Embryonic facial prominence (tissue), 1 donor: ENCODE measurements around the gene ATG16L1.

Source experiments
- DNase-seq: peaks from one replicate; pipeline ENCODE4 v3.0.0-alpha.2; 2016; ENCODE audit errors: extremely low spot score

The ATG16L1 gene

DNA sequence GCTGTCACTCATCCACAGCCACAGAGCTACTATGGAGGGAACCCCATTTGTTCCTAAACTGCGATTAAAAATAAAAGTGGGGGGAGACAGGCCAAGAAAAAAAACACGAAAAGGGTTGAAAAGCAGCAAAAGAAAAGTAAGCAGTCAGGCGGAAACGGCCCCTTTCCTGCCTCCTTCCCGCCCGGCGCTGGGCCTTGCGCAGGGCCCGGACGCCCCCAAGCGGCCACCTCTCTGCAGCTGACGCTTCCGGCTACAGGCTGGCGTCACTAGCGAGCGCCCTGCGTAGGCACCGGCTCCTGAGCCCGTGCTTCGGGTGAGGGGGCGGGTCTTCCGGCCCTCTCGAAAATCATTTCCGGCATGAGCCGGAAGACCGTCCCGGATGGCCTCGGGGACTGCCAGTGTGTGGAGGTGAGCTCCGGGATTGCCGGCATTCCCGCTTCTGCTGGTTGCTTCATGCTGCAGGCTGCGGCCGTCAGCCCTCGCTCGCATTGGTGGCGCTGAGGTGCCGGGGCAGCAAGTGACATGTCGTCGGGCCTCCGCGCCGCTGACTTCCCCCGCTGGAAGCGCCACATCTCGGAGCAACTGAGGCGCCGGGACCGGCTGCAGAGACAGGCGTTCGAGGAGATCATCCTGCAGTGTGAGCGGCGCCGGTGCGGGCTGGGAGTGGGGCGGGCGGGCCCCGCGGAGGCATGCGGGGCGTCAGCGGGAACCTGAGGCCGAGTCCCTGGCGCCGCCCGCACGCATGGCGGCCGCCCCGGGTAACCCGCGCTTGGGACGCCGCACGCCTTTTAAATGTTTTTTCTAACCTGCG is at the start of gene ATG16L1:
TSS of gene ATG16L1 (plus strand) at position 368 of the 811 bp plus-strand sequence. CDS start at position 523, 155 bp downstream.
- DNase-seq = peak; percentile 90

DNA sequence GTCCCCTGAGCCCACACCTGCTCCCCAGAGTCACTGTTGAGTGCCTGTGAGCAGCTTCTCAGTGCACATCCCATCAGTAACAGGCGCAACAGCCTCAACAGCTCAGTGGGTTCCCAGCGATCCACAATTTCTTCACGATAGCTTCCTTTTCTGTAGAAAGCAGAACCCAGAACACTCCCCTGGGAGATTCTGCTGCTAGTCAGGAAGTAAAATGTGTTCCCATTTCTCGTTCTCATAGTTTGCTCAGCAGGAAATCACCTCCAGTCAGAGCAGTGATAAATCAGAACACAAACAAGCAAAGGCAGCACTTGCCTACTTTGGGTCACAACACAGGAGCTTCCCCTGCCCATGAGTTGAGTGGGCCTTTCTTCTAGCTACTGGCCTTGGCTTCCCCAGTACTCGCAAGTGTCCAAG is 48.9 kb upstream of the ATG16L1 start:
- DNase-seq = no peak

- no peak for DNase-seq
These were observed 48.4 kb upstream of the ATG16L1 start for GRCh38 chr2:233203060-233203459.

DNA sequence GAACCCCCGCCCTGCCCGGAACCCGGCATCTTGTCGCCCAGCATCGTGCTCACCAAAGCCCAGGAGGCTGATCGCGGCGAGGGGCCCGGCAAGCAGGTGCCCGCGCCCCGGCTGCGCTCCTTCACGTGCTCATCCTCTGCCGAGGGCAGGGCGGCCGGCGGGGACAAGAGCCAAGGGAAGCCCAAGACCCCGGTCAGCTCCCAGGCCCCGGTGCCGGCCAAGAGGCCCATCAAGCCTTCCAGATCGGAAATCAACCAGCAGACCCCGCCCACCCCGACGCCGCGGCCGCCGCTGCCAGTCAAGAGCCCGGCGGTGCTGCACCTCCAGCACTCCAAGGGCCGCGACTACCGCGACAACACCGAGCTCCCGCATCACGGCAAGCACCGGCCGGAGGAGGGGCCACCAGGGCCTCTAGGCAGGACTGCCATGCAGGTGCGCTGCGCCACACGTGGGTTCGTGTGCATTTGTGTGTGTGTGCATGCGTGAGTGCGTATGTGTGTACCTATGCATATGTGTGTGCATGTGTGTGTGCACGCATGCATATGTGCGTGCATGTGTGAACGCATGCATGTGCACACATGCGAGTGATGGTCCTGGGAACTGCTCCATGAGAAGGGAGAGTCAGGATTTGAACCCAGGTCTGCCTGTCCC is 47.1 kb upstream of the ATG16L1 start:
- no peak for DNase-seq

DNA sequence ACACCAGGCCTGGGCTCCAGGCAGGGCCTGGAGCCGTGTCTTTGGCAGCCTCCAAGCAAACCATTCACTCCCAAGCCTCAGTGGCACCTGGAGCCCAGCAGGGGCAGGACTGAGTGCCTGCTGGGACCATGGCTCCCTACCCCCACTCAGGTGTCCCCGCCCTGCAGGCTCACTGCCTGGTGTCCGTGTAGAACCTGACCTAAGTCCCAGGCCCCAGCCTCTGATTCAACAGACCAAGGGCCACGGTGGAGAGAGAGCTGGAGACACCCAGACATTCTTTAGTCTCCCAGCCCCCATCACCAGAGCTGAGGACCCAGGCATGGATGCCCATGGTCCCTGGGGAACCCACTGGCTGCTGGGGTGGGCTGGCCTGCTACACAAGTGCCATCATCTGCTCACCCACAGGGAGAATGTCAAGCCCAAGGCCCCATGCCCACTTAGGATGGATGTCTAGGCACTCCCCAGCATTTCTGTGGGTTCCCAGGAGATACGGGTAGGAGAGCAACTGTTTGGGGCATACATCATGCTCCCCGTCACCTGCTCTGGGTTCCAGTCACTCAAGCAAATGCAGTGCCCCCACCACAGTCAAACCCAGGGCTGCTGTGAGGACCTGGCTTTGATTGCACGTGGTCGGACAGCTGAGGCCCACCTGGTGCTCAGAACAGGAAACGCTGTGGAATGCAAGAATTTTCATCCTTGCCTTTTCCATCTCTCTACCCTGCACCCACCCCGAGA is 42.9 kb upstream of the ATG16L1 start:
- DNase-seq = no peak

DNA sequence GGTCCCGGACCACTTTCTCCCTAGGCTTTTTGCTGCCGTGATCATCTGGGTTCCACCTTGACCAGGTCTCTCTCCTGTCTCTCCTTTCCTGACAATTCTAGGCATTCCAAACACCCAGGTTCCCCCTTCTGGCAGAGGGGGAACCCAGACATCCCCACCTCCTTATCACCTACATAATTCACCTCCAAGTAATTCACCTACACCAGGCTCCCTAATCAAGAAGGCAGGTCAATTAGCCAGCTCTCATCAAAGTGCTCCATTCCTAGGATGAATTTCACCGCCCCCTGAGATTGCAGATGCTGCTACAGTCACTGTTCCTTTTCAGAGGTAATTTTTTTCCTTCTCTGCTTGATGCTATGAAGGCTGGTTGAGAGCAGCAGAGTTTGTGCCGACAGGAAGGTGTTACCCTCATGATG is 42.3 kb upstream of the ATG16L1 start:
- no peak for DNase-seq

- DNase-seq = no peak
These were observed 41.8 kb upstream of the ATG16L1 start for GRCh38 chr2:233209533-233210171.

GRCh38 chr2:233210281-233210680 is 41.2 kb upstream of the ATG16L1 start:
- no peak for DNase-seq

DNA sequence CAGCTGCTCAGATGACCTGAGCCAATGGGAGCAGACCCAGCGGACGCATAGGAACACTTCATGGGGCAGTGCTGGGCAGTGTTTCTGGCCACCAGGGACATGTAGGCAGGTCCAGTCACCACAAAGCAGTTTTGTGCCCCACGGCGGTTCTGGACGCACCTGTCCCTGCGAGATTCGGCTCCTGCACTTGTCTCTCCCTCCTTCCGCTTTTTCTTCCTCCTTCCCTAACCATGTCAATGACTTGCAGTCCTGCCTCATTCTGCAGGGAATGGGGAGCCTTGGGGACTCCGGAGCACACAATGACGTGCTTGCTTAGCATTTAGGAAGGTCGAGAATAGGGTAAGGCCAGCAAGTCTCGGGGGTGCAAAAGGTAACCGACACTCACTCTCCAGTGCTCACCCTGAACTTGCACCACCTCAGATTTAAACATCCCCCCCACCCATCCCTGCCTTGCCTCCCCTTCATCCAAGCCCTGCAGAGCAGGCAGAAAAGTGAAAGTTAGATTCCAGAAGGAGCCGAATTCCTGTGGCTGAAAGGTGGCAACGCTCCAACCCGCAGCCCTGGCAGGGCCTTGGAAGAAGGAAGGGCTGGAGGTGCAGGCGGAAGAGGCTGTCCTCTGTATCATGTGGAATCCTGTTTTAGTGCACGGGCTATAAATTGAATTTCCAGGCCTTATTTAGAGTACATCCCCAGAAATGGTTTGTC is 40.5 kb upstream of the ATG16L1 start:
- DNase-seq = peak; percentile 79

DNA sequence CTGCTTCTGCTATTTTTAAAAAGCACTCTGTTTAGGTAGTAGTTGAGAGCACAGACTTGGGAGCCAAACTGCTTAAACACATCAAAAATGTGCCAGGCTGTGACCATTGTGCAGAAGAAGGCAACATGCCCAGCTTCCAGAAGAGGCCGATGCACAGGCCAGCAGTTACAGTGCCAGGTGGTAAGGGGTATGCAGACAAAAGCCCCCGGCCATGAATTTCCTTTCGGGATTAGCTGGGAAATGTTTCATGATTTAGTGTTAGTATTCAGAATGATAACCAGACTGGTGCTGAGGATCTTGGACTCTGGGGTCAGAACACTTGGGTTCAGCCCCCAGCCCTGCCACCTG is 40.0 kb upstream of the ATG16L1 start:
- no peak for DNase-seq

DNA sequence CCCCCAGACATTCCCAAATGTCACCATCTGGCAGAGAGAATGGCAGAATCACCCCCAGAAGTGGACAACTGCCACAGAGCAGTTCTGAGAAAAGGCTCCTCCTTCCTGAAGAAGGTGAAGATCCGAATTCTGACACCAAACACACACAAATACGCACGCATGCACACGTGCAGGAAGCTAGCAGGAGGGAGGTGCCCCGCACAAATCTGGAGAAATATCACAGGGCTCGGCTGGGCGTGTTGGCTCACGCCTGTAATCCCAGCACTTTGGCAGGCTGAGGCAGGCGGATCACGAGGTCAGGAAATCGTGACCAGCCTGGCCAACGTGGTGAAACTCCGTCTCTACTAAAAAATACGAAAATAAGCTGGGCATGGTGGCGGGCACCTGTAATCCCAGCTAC is 38.5 kb upstream of the ATG16L1 start:
- DNase-seq = no peak

DNA sequence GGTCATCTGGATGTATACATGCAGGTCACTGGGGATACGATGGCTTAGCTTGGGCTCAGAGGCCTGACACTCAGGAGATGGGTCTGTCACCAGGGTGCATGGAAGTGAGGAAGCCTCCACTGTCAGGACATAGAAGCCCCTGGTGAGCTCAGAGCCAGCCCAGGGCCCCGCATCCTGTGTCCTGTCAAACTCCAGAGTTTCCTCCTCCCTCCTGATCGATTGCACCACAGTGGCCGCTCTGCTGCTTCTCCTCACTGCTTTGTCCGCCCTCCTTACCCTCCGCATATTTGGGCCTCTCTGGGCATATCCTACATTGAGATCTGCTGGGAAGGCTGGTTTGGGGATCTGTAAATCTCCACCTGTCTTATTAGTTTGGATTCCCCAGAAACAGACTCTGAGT is 37.5 kb upstream of the ATG16L1 start:
- DNase-seq = no peak

DNA sequence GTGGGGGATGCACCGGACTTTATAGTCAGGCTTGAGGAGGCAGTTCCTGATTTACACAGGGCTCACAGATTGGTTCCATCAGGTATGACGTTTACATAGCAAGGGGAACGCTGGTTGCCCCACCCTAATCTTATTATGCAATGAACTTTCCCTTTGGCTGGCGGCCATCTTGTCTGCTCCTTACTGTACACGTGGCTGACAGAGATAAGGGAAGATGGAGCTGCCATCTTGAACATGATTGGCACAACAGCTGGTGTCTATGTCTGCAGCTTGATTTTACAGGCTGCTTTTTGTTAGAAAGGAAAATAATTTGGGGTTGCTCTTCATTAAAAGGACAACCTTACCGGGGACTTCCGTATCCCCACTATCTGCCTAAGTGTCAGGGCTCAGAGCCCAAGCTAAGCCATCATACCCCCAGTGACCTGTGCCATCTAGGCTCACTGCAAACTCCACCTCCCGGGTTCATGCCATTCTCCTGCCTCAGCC is 33.5 kb upstream of the ATG16L1 start:
- no peak for DNase-seq

- no peak for DNase-seq
These were observed 32.6 kb upstream of the ATG16L1 start for GRCh38 chr2:233218836-233219235.

DNA sequence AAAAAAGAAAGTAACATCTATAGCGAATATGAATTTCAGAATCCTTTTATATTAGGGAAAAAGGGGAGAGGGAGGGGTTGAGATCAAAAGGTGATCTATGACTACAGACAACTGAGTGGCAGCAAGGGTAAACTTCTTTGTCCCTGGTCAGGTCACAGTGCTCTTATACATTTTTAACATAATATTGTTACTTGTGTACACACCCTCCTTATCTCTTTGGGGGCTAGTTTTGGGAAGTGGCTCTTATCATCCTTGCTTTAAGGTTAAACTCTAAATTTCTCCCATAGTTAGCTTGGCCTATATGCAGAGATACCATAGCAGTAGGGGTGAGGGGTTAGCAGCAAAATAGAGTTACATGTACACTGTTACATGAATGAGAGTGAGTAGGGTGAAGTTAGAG is 31.6 kb upstream of the ATG16L1 start:
- no peak for DNase-seq

DNA sequence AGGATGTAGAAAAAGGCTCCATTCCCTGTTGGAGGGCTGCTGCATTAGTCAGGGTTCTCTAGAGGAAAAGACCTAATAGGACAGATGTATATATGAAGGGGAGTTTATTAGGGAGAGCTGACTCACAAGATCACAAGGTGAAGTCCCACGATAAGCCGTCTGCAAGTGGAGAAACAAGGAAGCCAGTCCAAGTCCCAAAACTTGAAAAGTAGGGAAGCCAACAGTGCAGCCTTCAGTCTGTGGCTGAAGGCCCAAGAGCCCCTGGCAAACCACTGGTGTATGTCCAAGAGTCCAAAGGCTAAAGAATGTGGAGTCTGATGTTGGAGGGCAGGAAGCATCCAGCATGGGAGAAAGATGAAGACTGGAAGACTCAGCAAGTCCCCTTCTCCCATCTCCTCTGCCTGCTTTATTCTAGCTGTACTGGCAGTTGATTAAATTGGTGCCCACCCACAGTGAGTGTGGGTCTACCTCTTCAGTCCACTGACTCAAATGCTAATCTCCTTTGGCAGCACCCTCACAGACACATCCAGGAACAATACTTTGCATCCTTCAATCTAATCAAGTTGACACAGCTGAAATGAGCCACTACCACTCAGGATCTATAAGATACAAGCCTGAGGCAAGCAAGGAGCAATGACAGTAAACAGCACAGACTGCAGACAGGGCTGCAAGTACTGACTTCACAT is 30.0 kb upstream of the ATG16L1 start:
- no peak for DNase-seq

DNA sequence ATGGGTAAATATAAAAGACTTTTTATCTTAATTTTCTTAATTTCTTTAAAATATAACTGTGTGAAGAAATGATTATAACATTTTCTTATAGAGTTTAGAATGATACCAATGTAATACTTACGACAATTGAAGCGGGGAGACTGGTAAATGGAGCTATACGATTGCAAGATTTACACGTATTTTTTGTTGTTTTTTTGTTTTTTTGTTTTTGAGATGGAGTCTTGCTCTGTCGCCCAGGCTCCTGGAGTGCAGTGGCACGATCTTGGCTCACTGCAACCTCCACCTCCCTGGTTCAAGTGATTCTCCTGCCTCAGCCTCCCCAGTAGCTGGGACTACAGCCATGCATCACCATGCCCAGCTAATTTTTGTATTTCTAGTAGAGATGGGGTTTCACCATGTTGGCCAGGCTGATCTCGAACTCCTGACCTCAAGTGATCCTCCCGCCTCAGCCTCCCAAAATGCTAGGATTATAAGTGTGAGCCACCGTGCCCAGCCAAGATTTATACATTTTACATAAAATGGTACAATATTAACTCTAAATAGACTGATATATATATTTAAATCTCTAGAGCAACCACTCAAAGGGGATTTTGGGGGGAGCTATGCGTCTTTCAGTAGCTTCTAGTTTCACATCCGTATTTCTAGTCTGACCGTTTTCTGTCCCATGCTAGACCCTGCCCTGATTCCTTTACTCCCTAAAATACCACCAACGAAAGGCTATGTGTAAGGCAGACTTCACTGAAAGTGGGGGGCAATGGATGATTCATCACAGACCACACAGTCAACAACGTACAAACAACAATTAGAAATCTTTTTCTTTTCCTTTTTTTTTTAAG is 28.2 kb upstream of the ATG16L1 start:
- no peak for DNase-seq

DNA sequence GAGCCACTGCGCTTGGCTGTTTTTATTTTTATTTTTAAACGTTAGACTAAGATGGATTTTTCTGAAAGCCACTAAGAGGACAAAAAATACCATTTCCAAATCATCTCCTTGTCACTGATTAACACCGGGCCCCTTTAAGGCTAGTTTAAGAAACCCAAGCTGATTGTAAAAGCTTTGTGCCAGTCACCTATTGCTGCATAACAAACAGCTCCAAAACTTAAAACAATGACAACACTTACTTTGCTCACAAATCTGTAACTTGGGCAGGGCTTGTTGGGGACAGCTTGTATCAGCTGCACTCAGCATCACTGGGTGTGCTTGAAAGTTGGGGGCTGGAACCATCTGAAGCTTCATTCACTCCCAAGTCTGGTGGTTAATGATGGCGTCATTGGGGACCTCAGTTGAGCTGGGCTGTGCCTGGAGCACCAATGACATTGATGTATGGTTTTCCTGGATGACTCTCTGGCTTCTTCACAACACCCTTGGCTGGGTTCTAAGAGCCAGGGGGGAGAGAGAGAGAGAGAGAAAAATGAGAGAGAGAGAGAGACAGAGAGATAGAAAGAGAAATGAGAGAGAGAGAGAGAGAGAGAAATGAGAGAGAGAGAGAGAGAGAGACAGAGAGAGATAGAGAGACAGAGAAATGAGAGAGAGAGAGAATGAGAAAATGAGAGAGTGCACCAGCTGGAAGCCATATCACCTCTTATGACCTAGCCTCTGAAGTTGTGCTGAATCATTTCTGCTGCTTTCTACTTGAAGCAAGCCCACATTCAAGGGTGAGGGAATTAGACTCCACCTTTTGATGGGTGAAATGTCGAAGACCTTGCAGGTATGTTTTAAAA is 26.0 kb upstream of the ATG16L1 start:
- no peak for DNase-seq

GRCh38 chr2:233226511-233227031 is 24.9 kb upstream of the ATG16L1 start:
- no peak for DNase-seq
